Endothelial cell of umbilical vein (primary cell): Measurements from ENCODE around the gene SART1.

ENCODE experiments used
- EZH2 ChIP-seq: IDR thresholded peaks from 2 replicates; pipeline ENCODE4 v1.6.1; 2012; ENCODE audit warnings: borderline replicate concordance, low read depth, mild to moderate bottlenecking, moderate library complexity, low read length, inconsistent platforms; ENCODE audit not compliant: severe bottlenecking
- FOS ChIP-seq: IDR thresholded peaks from 2 replicates; pipeline ENCODE4 v1.6.1; 2011; ENCODE audit warnings: mild to moderate bottlenecking, low read length, moderate library complexity, borderline replicate concordance; ENCODE audit not compliant: insufficient read depth
- MAX ChIP-seq: IDR thresholded peaks from 2 replicates; pipeline ENCODE4 v1.6.1; 2011; ENCODE audit not compliant: insufficient read depth, insufficient read length
- POLR2A ChIP-seq: IDR thresholded peaks from 2 replicates; pipeline ENCODE4 v1.6.1; 2012; ENCODE audit warnings: low read depth, mild to moderate bottlenecking, control low read depth, low read length
- POLR2AphosphoS5 ChIP-seq: IDR thresholded peaks from 2 replicates; pipeline ENCODE4 v1.6.1; 2012; ENCODE audit warnings: low read depth, mild to moderate bottlenecking, control low read depth, low read length, moderate library complexity; ENCODE audit not compliant: insufficient read depth
- TF ChIP-seq, protein P1 (sequence below), 2 donors: IDR thresholded peaks; 1 replicate in 1 of 2; 2 replicates in 1 of 2; pipeline ENCODE4 v1.5.1; 2011; ENCODE audit warnings: low read length in 2 of 2, mild to moderate bottlenecking in 2 of 2, moderate library complexity in 2 of 2, control low read depth in 1 of 2, inconsistent platforms in 1 of 2, low read depth in 1 of 2; ENCODE audit not compliant: insufficient read depth in 1 of 2; ENCODE audit errors: extremely low read depth in 1 of 2

- TF ChIP-seq, protein P1, sequence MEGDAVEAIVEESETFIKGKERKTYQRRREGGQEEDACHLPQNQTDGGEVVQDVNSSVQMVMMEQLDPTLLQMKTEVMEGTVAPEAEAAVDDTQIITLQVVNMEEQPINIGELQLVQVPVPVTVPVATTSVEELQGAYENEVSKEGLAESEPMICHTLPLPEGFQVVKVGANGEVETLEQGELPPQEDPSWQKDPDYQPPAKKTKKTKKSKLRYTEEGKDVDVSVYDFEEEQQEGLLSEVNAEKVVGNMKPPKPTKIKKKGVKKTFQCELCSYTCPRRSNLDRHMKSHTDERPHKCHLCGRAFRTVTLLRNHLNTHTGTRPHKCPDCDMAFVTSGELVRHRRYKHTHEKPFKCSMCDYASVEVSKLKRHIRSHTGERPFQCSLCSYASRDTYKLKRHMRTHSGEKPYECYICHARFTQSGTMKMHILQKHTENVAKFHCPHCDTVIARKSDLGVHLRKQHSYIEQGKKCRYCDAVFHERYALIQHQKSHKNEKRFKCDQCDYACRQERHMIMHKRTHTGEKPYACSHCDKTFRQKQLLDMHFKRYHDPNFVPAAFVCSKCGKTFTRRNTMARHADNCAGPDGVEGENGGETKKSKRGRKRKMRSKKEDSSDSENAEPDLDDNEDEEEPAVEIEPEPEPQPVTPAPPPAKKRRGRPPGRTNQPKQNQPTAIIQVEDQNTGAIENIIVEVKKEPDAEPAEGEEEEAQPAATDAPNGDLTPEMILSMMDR (IDR thresholded peaks at IDR 0.05; ENCODE audit: extremely low read depth in 1 of 2, insufficient read depth in 1 of 2, low read depth in 1 of 2, low read length in 2 of 2): no peak
- TF ChIP-seq POLR2A: no peak
- no peak for TF ChIP-seq EZH2
- no peak for TF ChIP-seq MAX
- peak; percentile 86 for TF ChIP-seq FOS
- TF ChIP-seq POLR2AphosphoS5: peak; percentile 87
Observed at GRCh38 chr11:66020618-66021357, 59.3 kb downstream of the SART1 start.
